ENCODE measurements around the gene MYLK4.
A peak's percentile ranks its signal among the peaks of the same experiment; 100 is the strongest.

Gene MYLK4

GRCh38 chr6:2741756-2742155 is 9.0 kb downstream of the MYLK4 start:
- Histone ChIP-seq H3K9me3 (ENCODE audit: control insufficient read depth, insufficient read depth, low read length) (no peaks in the 10 kb centered on the region), H3K27ac (ENCODE audit: low read depth, low read length) (no peak overlapping the region), H3K36me3 (ENCODE audit: control insufficient read depth, low read length) (no peaks in the 10 kb centered on the region), H3K4me1 (ENCODE audit: control insufficient read depth, low read length) (peaks cover 4% of the 10 kb centered on the region; the same call in 1 of the 2 replicates), H3F3A (ENCODE audit: control insufficient read depth, insufficient read depth) (no peaks in the 10 kb centered on the region), H3K79me2 (ENCODE audit: control insufficient read depth, low read length) (no peaks in the 10 kb centered on the region), H3K27me3 (ENCODE audit: control insufficient read depth, low read length) (no peaks in the 10 kb centered on the region), H3K4me2 (ENCODE audit: low read length) (no peak overlapping the region), H3K4me3 (ENCODE audit: low read length) (no peak overlapping the region), H4K20me1 (ENCODE audit: control insufficient read depth, insufficient read depth, low read depth, low read length) (no peaks in the 10 kb centered on the region), H3K9me2 (replicated peaks; ENCODE audit: control insufficient read depth, low read length) (no peaks in the 10 kb centered on the region)
- no peak for TF ChIP-seq EZH2phosphoT487 (IDR thresholded peaks at IDR 0.05; ENCODE audit: borderline replicate concordance, low read length)
- TF ChIP-seq, protein P1, sequence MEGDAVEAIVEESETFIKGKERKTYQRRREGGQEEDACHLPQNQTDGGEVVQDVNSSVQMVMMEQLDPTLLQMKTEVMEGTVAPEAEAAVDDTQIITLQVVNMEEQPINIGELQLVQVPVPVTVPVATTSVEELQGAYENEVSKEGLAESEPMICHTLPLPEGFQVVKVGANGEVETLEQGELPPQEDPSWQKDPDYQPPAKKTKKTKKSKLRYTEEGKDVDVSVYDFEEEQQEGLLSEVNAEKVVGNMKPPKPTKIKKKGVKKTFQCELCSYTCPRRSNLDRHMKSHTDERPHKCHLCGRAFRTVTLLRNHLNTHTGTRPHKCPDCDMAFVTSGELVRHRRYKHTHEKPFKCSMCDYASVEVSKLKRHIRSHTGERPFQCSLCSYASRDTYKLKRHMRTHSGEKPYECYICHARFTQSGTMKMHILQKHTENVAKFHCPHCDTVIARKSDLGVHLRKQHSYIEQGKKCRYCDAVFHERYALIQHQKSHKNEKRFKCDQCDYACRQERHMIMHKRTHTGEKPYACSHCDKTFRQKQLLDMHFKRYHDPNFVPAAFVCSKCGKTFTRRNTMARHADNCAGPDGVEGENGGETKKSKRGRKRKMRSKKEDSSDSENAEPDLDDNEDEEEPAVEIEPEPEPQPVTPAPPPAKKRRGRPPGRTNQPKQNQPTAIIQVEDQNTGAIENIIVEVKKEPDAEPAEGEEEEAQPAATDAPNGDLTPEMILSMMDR (IDR thresholded peaks at IDR 0.05; ENCODE audit: low read depth, low read length, poor library complexity, severe bottlenecking): no peak

- no peaks in the 10 kb centered on the region for H4K20me1 ChIP-seq (ENCODE audit: control insufficient read depth, insufficient read depth, low read depth, low read length)
- no peak overlapping the region for H3K4me3 ChIP-seq (ENCODE audit: low read length)
- TF ChIP-seq EZH2phosphoT487 (IDR thresholded peaks at IDR 0.05; ENCODE audit: borderline replicate concordance, low read length): no peak
- H3K79me2 ChIP-seq (ENCODE audit: control insufficient read depth, low read length): no peaks in the 10 kb centered on the region
- H3F3A ChIP-seq (ENCODE audit: control insufficient read depth, insufficient read depth): no peaks in the 10 kb centered on the region
- no peaks in the 10 kb centered on the region for H3K9me3 ChIP-seq (ENCODE audit: control insufficient read depth, insufficient read depth, low read length)
- H3K27me3 ChIP-seq (ENCODE audit: control insufficient read depth, low read length): no peaks in the 10 kb centered on the region
- peaks cover 4% of the 10 kb centered on the region; the same call in 1 of the 2 replicates for H3K4me1 ChIP-seq (ENCODE audit: control insufficient read depth, low read length)
- no peaks in the 10 kb centered on the region for H3K36me3 ChIP-seq (ENCODE audit: control insufficient read depth, low read length)
- no peaks in the 10 kb centered on the region for H3K9me2 ChIP-seq (replicated peaks; ENCODE audit: control insufficient read depth, low read length)
- no peak overlapping the region for H3K27ac ChIP-seq (ENCODE audit: low read depth, low read length)
- H3K4me2 ChIP-seq (ENCODE audit: low read length): no peak overlapping the region
These were observed 10.1 kb downstream of the MYLK4 start for GRCh38 chr6:2740581-2740980.

DNA sequence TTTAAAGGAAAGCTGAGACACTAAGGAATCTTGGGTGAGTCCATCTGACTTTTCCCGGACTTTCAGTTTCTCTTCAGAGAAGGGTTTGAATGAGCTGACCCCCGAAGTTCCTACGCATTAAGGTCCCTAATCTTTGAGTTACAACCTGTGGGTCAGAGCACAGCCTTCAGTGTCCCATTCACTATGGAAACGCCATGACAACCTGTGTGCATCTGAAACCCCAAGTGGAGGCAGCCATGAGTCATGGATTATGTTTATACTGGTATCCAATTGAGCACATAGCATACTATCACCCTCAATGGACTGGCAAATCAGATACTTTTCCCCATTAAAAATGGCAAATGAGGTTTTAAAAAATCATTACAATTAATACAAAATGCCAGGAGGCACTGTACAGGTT is 11.4 kb downstream of the MYLK4 start:
- Histone ChIP-seq H3K4me2 (ENCODE audit: low read length) (no peak overlapping the region), H4K20me1 (ENCODE audit: control insufficient read depth, insufficient read depth, low read depth, low read length) (no peaks in the 10 kb centered on the region), H3K4me3 (ENCODE audit: low read length) (no peak overlapping the region), H3K36me3 (ENCODE audit: control insufficient read depth, low read length) (no peaks in the 10 kb centered on the region), H3K4me1 (ENCODE audit: control insufficient read depth, low read length) (peaks cover 4% of the 10 kb centered on the region; the same call in 1 of the 2 replicates), H3F3A (ENCODE audit: control insufficient read depth, insufficient read depth) (no peaks in the 10 kb centered on the region), H3K9me2 (replicated peaks; ENCODE audit: control insufficient read depth, low read length) (no peaks in the 10 kb centered on the region), H3K79me2 (ENCODE audit: control insufficient read depth, low read length) (no peaks in the 10 kb centered on the region), H3K27me3 (ENCODE audit: control insufficient read depth, low read length) (no peaks in the 10 kb centered on the region), H3K27ac (ENCODE audit: low read depth, low read length) (no peak overlapping the region), H3K9me3 (ENCODE audit: control insufficient read depth, insufficient read depth, low read length) (no peaks in the 10 kb centered on the region)
- TF ChIP-seq, protein P1 (IDR thresholded peaks at IDR 0.05; ENCODE audit: low read depth, low read length, poor library complexity, severe bottlenecking): no peak
- TF ChIP-seq EZH2phosphoT487 (IDR thresholded peaks at IDR 0.05; ENCODE audit: borderline replicate concordance, low read length): no peak

- no peak for TF ChIP-seq EZH2phosphoT487 (IDR thresholded peaks at IDR 0.05; ENCODE audit: borderline replicate concordance, low read length)
- TF ChIP-seq, protein P1 (IDR thresholded peaks at IDR 0.05; ENCODE audit: low read depth, low read length, poor library complexity, severe bottlenecking): peak; percentile 84
- Histone ChIP-seq H3K4me2 (ENCODE audit: low read length) (no peak overlapping the region), H3K9me2 (replicated peaks; ENCODE audit: control insufficient read depth, low read length) (no peaks in the 10 kb centered on the region)
These were observed 12.2 kb downstream of the MYLK4 start for GRCh38 chr6:2738373-2738979.

More at GRCh38 chr6:2738373-2738979, 12.2 kb downstream of the MYLK4 start:
- Histone ChIP-seq H3K9me3 (ENCODE audit: control insufficient read depth, insufficient read depth, low read length) (no peaks in the 10 kb centered on the region), H3K4me3 (ENCODE audit: low read length) (no peak overlapping the region), H4K20me1 (ENCODE audit: control insufficient read depth, insufficient read depth, low read depth, low read length) (no peaks in the 10 kb centered on the region), H3K27me3 (ENCODE audit: control insufficient read depth, low read length) (no peaks in the 10 kb centered on the region), H3K4me1 (ENCODE audit: control insufficient read depth, low read length) (peaks cover 8% of the 10 kb centered on the region), H3F3A (ENCODE audit: control insufficient read depth, insufficient read depth) (no peaks in the 10 kb centered on the region), H3K36me3 (ENCODE audit: control insufficient read depth, low read length) (no peaks in the 10 kb centered on the region), H3K79me2 (ENCODE audit: control insufficient read depth, low read length) (no peaks in the 10 kb centered on the region), H3K27ac (ENCODE audit: low read depth, low read length) (no peak overlapping the region)
